Measurements from ENCODE around the gene CD70.
"Not testable (repeated sequence)": the region's sequence is repeated elsewhere in the genome, so short reads cannot be mapped to it uniquely, and the experiment has no call there.

CD70 gene

DNA sequence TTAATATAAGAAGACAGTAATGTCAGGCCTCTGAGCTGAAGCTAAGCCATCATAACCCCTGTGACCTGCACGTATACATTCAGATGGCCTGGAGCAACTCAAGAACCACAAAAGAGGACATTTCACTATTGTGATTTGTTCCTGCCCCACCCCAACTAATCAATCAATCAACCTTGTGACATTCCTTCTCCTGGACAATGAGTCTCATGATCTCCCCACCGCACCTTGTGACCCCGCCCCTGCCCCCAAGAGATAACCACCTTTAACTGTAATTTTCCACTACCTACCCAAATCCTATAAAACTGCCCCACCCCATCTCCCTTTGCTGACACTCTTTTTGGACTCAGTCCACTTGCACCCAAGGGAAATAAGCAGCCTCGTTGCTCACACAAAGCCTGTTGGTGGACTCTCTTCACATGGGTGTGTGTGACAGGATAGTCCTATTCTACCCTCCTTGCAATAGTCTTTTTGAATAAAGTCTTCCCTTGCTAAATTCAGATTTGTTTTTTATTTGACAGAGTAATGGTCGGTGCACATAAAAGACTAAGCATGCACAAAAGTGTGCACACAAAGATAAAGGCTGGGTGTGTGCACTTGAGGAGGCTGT, 14.0 kb downstream of the CD70 start:
- no peak for DNase-seq (ENCODE audit: extremely low read depth, low read depth)
- no peak overlapping the region for H3K4me3 ChIP-seq (replicated peaks; ENCODE audit: low read depth, low read length)
- TF ChIP-seq, protein P1, sequence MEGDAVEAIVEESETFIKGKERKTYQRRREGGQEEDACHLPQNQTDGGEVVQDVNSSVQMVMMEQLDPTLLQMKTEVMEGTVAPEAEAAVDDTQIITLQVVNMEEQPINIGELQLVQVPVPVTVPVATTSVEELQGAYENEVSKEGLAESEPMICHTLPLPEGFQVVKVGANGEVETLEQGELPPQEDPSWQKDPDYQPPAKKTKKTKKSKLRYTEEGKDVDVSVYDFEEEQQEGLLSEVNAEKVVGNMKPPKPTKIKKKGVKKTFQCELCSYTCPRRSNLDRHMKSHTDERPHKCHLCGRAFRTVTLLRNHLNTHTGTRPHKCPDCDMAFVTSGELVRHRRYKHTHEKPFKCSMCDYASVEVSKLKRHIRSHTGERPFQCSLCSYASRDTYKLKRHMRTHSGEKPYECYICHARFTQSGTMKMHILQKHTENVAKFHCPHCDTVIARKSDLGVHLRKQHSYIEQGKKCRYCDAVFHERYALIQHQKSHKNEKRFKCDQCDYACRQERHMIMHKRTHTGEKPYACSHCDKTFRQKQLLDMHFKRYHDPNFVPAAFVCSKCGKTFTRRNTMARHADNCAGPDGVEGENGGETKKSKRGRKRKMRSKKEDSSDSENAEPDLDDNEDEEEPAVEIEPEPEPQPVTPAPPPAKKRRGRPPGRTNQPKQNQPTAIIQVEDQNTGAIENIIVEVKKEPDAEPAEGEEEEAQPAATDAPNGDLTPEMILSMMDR (IDR thresholded peaks at IDR 0.05; ENCODE audit: low read depth, low read length, missing control alignments) = no peak

DNA sequence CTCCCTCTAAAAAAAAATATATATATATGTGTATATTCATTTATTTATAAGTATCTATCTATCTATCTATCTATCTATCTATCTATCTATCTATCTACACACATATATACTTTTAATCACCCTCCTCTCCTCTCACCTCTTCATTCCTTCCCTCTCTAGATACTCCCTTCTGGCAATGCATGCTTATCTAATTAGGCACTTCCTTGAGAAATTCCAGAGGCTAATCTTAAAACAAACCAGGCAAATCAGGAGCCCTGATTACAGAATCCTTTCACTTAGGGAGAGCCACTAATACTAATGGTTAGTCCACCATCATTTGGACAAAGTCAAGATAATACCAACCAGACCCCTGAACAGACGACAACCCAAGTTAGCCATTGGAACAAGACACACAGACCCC, 17.6 kb downstream of the CD70 start:
- DNase-seq (ENCODE audit: extremely low read depth, low read depth) = no peak
- TF ChIP-seq, protein P1 (IDR thresholded peaks at IDR 0.05; ENCODE audit: low read depth, low read length, missing control alignments) = no peak
- no peak overlapping the region for H3K4me3 ChIP-seq (replicated peaks; ENCODE audit: low read depth, low read length)

DNA sequence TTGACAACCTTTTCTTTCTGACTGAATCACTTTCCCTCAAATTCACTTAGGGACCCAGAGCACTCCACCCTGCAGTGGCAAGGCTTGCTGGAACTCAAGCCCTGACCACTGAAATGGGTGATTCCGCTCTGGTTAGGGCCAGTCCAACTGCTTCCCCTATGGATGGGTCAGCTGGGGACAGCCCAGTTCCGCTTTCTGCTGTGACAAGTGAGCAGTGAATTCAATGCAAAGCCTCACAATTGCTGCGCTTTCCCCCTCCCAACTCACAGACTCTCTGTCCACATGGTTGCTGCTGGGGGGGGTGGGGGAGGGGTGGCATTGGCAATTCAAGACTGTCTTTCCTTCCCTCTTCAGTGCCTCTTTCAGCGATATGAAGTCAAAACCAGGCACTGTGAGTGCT, 18.7 kb downstream of the CD70 start:
- DNase-seq (ENCODE audit: extremely low read depth, low read depth) = no peak
- TF ChIP-seq, protein P1 (IDR thresholded peaks at IDR 0.05; ENCODE audit: low read depth, low read length, missing control alignments) = no peak
- H3K4me3 ChIP-seq (replicated peaks; ENCODE audit: low read depth, low read length) = no peak overlapping the region

DNA sequence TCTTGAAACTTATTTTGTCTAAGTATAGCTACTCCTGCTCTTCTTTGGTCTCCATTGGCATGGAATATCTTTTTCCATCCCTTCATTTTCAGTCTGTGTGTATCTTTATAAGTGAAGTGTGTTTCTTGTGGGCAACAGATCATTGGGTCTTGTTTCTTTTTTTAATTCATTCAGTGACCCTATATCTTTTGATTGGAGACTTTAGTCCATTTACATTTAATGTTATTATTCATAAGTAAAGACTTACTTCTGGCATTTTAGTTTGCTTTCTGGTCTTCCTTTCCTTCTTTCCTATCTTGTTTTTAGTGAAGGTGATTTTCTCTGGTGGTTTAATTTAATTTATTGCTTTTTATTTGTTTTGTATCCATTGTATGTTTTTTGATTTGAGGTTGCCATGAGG, 19.8 kb downstream of the CD70 start:
- DNase-seq (ENCODE audit: extremely low read depth, low read depth) = no peak
- no peak overlapping the region for H3K4me3 ChIP-seq (replicated peaks; ENCODE audit: low read depth, low read length)
- TF ChIP-seq, protein P1 (IDR thresholded peaks at IDR 0.05; ENCODE audit: low read depth, low read length, missing control alignments) = no peak

DNA sequence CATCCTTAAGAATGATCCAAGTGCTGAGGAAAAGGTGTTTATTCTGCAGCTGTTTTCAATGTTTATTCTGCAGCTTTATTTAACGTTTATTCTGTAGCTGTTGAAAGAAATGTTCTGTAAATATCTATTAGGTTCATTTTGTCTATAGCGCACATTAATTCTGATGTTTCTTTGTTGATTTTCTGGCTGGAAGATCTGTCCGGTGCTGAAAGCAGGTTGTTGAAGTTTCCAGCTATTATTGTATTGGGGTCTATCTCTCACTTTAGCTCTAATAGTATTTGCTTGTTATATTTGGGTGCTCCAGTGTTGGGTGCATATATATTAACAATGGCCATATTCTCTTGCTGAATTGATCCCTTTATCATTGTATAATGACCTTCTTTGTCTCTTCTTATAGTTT, 20.2 kb downstream of the CD70 start:
- H3K4me3 ChIP-seq (replicated peaks; ENCODE audit: low read depth, low read length) = no peak overlapping the region
- DNase-seq (ENCODE audit: extremely low read depth, low read depth) = no peak
- TF ChIP-seq, protein P1 (IDR thresholded peaks at IDR 0.05; ENCODE audit: low read depth, low read length, missing control alignments) = no peak

DNA sequence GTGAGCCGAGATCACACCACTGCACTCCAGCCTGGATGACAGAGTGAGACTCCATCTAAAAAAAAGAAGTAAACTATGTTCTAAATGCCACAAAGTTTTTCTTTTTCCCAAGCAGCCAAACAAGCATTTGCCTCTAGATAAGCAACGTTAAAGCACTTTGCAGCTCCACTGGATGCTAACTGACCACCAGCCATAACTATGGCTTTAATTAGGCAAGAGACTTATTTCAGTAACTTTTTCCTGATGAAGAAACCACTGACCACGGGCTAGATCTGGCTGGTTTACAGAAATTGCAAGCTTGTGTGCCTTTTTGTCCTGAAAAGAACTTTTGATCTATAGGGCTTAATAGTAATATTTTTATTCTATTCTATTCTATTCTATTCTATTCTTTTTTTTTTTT, 22.1 kb downstream of the CD70 start:
- H3K4me3 ChIP-seq (replicated peaks; ENCODE audit: low read depth, low read length) = no peak overlapping the region
- no peak for DNase-seq (ENCODE audit: extremely low read depth, low read depth)
- TF ChIP-seq, protein P1 (IDR thresholded peaks at IDR 0.05; ENCODE audit: low read depth, low read length, missing control alignments) = no peak

DNA sequence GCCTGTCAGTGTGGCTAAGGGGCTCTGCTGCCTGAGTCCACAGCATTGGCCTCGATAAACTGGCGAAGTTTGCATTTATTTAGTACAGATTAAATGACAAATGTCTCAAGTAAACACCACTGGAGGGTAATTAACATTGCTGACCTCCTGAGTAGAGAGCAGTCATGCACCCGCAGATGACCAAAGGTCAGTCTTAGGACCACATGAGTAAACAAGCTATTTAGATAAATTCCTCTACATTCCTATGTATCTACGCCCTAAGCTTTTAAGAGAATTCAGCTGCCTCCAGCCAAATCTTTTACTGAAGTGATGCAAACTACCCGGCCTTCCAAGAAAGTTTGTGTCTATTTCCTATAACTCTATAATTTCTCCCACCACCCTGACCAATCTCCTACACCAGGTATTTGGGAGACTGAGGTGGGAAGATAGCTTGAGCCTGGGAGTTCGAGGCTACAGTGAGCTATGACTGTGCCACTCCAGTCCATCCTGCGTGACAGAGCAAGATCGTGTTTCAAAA, 22.9 kb downstream of the CD70 start:
- no peak overlapping the region for H3K4me3 ChIP-seq (replicated peaks; ENCODE audit: low read depth, low read length)
- TF ChIP-seq, protein P1 (IDR thresholded peaks at IDR 0.05; ENCODE audit: low read depth, low read length, missing control alignments) = no peak
- DNase-seq (ENCODE audit: extremely low read depth, low read depth) = no peak

DNA sequence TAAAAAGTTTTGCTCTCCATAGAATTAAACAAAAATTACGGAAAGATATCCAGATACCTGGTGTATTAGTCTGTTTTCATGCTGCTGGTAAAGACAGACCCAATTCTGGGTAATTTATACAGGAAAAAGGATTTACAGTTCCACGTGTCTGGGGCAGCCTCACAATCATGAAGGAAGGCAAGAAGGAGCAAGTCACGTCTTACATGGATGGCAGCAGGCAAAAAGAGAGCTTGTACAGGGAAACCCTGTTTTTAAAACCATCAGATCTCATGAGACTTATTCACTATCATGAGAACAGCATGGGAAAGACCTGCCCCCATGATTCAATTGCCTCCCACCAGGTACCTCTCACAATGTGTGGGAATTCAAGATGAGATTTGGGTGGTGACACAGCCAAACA, 24.2 kb downstream of the CD70 start:
- H3K4me3 ChIP-seq (replicated peaks; ENCODE audit: low read depth, low read length); DNase-seq (ENCODE audit: extremely low read depth, low read depth): not testable (repeated sequence)
